Articular chondrocyte of knee joint (primary cell): ENCODE measurements around the gene SLC38A10. TPM values are rescaled to one million over a fixed set of nuclear protein-coding genes. Genes with fewer than 3 reads are reported as not detected.

Experiments
- total RNA-seq: library from RNA; depleted of rRNA; stranded (reverse); fragments of >200 nt; gene quantifications from 2 replicates; pipeline ENCODE4 v1.2.3, GENCODE V29; 2012

The SLC38A10 gene
- 67.0 and 71.6 TPM in 2 replicates for total RNA-seq

DNA sequence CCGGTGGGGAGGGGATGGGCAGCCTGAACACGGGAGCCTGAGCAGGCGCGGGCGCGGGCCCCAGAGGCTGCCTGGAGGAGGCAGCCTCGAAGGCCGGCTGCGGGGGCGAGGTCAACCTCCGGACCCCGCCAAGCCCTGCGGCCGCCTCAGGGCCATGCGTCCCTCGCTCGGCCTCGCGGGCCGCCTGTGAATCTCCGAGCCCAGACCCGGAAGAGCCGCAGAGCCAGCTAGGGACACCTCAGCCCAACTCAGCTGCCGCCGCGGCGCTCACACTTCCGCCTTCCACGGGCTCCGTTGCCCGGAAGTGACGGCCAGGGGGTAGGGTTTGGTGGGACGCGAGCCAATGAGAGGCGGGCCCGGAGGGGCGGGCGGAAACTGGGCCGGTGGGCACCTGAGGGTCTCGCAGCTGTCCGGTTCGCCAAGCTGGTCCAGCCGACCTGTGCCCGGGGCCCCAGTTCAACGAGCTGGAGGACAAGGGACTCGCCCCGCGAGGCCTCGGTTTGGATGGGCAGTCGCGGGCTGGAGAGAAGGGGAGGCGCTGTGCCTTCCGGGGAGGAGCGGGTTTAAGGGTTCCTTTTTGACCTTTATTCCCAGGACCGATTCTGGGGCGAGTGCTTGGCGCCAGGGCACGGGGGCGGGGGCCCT lies at the start of gene SLC38A10:
TSS of gene SLC38A10 (minus strand) at position 277 of the 645 bp plus-strand sequence. CDS start 386 bp downstream, outside the sequence.

DNA sequence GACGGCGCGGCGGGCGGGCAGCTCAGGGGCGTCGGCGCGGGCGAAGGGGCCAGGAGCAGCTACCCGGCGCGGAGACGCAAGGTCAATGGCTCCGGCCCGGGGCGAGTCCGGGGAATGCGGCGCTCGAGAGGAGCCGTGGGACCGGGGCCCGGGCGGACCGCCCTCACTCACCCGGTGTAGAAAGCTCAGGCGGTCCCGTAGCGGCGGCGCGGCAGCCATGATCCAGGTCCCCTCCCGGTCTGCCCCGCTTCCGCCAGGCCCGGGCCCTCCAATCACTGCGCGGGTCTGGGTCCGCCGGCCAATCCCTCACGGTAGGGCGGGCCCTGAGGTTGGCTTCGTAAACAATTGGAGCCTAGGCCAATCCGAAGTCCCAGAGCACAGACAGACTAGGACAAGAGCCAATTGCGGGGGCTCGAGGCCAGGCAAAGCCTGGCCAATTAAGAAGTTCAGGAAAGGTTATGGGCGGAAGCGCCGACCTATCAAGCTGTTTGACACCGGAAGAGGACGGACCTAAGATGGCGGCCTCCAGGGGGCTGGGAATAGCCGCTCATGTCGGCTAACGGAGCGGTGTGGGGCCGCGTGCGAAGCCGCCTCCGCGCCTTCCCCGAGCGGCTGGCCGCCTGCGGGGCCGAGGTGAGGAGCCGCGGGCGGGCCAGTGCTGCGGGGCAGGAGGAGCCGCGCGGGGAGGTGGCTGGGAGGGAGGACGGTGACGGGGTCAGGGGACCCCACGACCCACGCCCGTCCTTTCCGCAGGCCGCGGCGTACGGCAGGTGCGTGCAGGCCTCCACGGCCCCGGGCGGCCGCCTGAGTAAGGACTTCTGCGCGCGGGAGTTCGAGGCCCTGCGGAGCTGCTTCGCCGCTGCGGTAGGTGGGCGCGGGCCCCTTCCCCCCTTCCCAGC lies 56.0 kb downstream of the SLC38A10 start, which contains the start of the genes NDUFAF8 and TEPSIN:
TSS of gene NDUFAF8 (plus strand) at position 504 of the 899 bp plus-strand sequence. CDS start at position 550, 46 bp downstream.
TSS of gene TEPSIN (minus strand) at position 241 of the 899 bp plus-strand sequence. CDS start at position 219, 22 bp downstream.

DNA sequence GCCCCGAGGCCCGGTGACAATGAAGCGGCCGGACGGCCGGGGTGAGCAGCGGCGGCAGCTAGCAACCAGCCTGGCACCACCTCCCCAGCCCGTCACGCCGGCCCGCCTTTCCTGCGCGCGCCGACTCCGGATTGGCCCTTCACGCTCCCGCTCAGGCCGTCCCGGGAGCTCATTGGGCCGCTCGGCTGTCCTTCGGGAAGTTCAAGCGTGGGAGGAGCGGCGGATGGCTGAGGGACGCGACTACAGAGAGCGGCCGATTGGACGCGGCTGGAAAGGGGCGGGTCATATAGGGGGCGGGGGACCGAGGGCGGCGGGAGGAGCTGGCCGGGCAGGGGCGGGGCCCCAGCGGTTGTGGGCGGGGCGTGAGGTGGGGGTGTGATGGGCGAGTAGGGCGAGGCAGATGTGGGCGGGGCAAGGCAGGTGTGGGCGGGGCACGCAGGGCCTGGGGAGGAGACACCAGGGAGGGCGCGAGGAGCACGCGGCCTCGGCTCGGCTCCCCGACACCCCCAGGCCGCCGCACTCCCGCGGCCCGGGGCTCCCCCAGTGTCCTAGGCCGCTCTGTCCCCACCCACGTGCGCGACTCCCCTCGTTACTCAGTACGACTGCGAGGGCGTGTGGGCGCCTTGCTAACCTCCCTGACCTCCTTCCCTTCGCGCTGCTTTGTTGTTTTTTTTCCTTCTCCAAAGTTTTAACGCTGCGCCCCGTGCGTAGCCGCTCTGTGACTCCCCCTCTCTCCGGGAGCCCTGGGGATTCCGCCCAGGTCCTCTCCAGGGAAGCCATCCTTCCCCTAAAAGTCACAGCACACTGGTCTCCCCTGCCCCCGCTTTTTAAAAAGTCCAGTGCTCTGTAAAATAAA lies 72.0 kb downstream of the SLC38A10 start, which contains the start of gene CEP131:
TSS of gene CEP131 (minus strand) at position 60 of the 856 bp plus-strand sequence. CDS start 2,909 bp downstream, outside the sequence.

Other genes with a start within 250 kb of the SLC38A10 start
- gene PVALEF, start 129.8 kb downstream of the SLC38A10 start, total RNA-seq: not detected in 2 replicates
- gene AATK, start 129.1 kb downstream of the SLC38A10 start, total RNA-seq: under 0.01 and 0.22 TPM in 2 replicates
- gene CEP131, start 72.3 kb downstream of the SLC38A10 start, total RNA-seq: 6.1 and 6.7 TPM in 2 replicates
- gene TEPSIN, start 56.3 kb downstream of the SLC38A10 start, total RNA-seq: 12.9 and 17.3 TPM in 2 replicates
- 13.5 and 17.0 TPM in 2 replicates for gene NDUFAF8, start 56.0 kb downstream of the SLC38A10 start, total RNA-seq
- 10.1 and 14.4 TPM in 2 replicates for gene BAHCC1, start 100.2 kb upstream of the SLC38A10 start, total RNA-seq
- gene ACTG1, start 217.5 kb upstream of the SLC38A10 start, total RNA-seq: 8,564 and 11,024 TPM in 2 replicates
- gene FSCN2, start 233.1 kb upstream of the SLC38A10 start, total RNA-seq: 2.4 and 3.4 TPM in 2 replicates